Colonic mucosa (tissue), 4 donors: ENCODE data around the gene ADGRD1. TPM values are rescaled to one million over a fixed set of nuclear protein-coding genes. Genes with fewer than 3 reads are reported as not detected.
"Not testable (repeated sequence)": the region's sequence is repeated elsewhere in the genome, so short reads cannot be mapped to it uniquely, and the experiment has no call there.

Experiments
- DNase-seq: peaks from one replicate; pipeline ENCODE4 v3.0.0-alpha.2; 2020
- H3K27ac ChIP-seq: fragments of 200-600 bp; one replicate; pipeline ENCODE4 v1.8.0; 2021
- H3K27me3 ChIP-seq: fragments of 200-600 bp; one replicate; pipeline ENCODE4 v1.8.0; 2021
- H3K36me3 ChIP-seq: fragments of 200-600 bp; one replicate; pipeline ENCODE4 v1.8.0; 2021
- H3K4me1 ChIP-seq: fragments of 200-600 bp; one replicate; pipeline ENCODE4 v1.8.0; 2021; ENCODE audit warnings: mild to moderate bottlenecking
- H3K4me3 ChIP-seq: fragments of 200-600 bp; one replicate; pipeline ENCODE4 v1.8.0; 2021
- H3K9ac ChIP-seq, 2 donors: one replicate each; pipeline ENCODE4 v1.7.0; 2013; ENCODE audit warnings: control low read depth in 2 of 2, low read depth in 2 of 2, low read length in 2 of 2
- H3K9me3 ChIP-seq: fragments of 200-600 bp; one replicate; pipeline ENCODE4 v1.8.0; 2021
- CTCF ChIP-seq: fragments of 200-600 bp; IDR thresholded peaks from one replicate; pipeline ENCODE4 v1.8.0; 2022; ENCODE audit warnings: antibody characterized with exemption, mild to moderate bottlenecking
- intact Hi-C: fragments of 100-400 bp; cut with DNase I; formaldehyde crosslinking; loops from one replicate; pipeline ENCODE4 v1.14.1; 2022
- total RNA-seq, 2 donors: library from RNA; stranded (reverse); fragmentation: NEBNext Ultra II Directional in 1 of 2; extraction: Animal tissue kit (Norgen Biotek cat#: 25700) in 1 of 2; gene quantifications; one replicate each; pipeline ENCODE4 v1.2.1, GENCODE V29; 2021
- donor health status: healthy.
- donor health status: DM: no; HTN: no; CAD: no.
- donor health status: DM: no; HTN: no; CAD: no.

The ADGRD1 gene
- total RNA-seq, 2 donors from 2014 or later: 3.5 to 3.6 TPM

GRCh38 chr12:131118371-131118770 lies 164.7 kb downstream of the ADGRD1 start:
- Histone ChIP-seq H3K9ac (no peak overlapping the region), H3K4me1 (no peaks in the 10 kb centered on the region), H3K9me3 (no peaks in the 10 kb centered on the region), H3K27me3 (no peaks in the 10 kb centered on the region), H3K27ac (no peak overlapping the region), H3K4me3 (no peak overlapping the region), H3K36me3 (no peaks in the 10 kb centered on the region)
- TF ChIP-seq CTCF: no peak
- DNase-seq: no peak
- intact Hi-C loops: no loop called here

GRCh38 chr12:131119345-131119744 lies 165.6 kb downstream of the ADGRD1 start:
- H3K4me3 ChIP-seq, H3K27ac ChIP-seq, H3K4me1 ChIP-seq, H3K9me3 ChIP-seq, DNase-seq, intact Hi-C loops, H3K36me3 ChIP-seq, H3K27me3 ChIP-seq, H3K9ac ChIP-seq: not testable (repeated sequence)

GRCh38 chr12:131119936-131120335 lies 166.2 kb downstream of the ADGRD1 start:
- no peaks in the 10 kb centered on the region for H3K9me3 ChIP-seq
- DNase-seq: no peak
- no peak overlapping the region for H3K4me3 ChIP-seq
- H3K27me3 ChIP-seq: no peaks in the 10 kb centered on the region
- H3K9ac ChIP-seq: no peak overlapping the region
- no peaks in the 10 kb centered on the region for H3K36me3 ChIP-seq
- H3K4me1 ChIP-seq: no peaks in the 10 kb centered on the region
- intact Hi-C loops: no loop called here
- no peak for TF ChIP-seq CTCF
- no peak overlapping the region for H3K27ac ChIP-seq

- Histone ChIP-seq H3K27me3 (no peaks in the 10 kb centered on the region), H3K9ac (no peak overlapping the region), H3K27ac (no peak overlapping the region), H3K4me3 (no peak overlapping the region), H3K4me1 (no peaks in the 10 kb centered on the region), H3K9me3 (no peaks in the 10 kb centered on the region), H3K36me3 (no peaks in the 10 kb centered on the region)
- intact Hi-C loops: no loop called here
- no peak for DNase-seq
- no peak for TF ChIP-seq CTCF
Observed at GRCh38 chr12:131120831-131121271, 167.1 kb downstream of the ADGRD1 start.

GRCh38 chr12:131121705-131122405 lies 168.1 kb downstream of the ADGRD1 start:
- H3K27ac ChIP-seq: no peak overlapping the region
- no peaks in the 10 kb centered on the region for H3K27me3 ChIP-seq
- H3K9me3 ChIP-seq: no peaks in the 10 kb centered on the region
- H3K4me1 ChIP-seq: no peaks in the 10 kb centered on the region
- H3K36me3 ChIP-seq: no peaks in the 10 kb centered on the region
- no peak overlapping the region for H3K4me3 ChIP-seq
- no peak overlapping the region for H3K9ac ChIP-seq
- intact Hi-C loops: no loop called here
- no peak for DNase-seq
- TF ChIP-seq CTCF: no peak

GRCh38 chr12:131122631-131123030 lies 168.9 kb downstream of the ADGRD1 start:
- H3K27ac ChIP-seq: no peak overlapping the region
- no peak for DNase-seq
- H3K4me1 ChIP-seq: no peaks in the 10 kb centered on the region
- no peak overlapping the region for H3K4me3 ChIP-seq
- intact Hi-C loops: no loop called here
- H3K36me3 ChIP-seq: no peaks in the 10 kb centered on the region
- H3K27me3 ChIP-seq: no peaks in the 10 kb centered on the region
- no peak for TF ChIP-seq CTCF
- H3K9ac ChIP-seq: no peak overlapping the region
- no peaks in the 10 kb centered on the region for H3K9me3 ChIP-seq
